Hindlimb muscle (tissue), 1 donor: ENCODE results near the gene CUBN. TPM values are rescaled to one million over a fixed set of nuclear protein-coding genes. Genes with fewer than 3 reads are reported as not detected.

ENCODE experiments used
- DNase-seq: peaks from one replicate; pipeline ENCODE4 v3.0.0-alpha.2; 2013
- polyA plus RNA-seq: library from polyadenylated mRNA; unstranded; fragments of 120-200 nt; gene quantifications from one replicate; pipeline ENCODE4 v1.2.1, GENCODE V29; 2013; ENCODE audit not compliant: insufficient read length

CUBN gene
- polyA plus RNA-seq, 1 donor, result 3.3 TPM

GRCh38 chr10:16986082-16986405, 143.6 kb downstream of the CUBN start:
- no peak for DNase-seq

DNA sequence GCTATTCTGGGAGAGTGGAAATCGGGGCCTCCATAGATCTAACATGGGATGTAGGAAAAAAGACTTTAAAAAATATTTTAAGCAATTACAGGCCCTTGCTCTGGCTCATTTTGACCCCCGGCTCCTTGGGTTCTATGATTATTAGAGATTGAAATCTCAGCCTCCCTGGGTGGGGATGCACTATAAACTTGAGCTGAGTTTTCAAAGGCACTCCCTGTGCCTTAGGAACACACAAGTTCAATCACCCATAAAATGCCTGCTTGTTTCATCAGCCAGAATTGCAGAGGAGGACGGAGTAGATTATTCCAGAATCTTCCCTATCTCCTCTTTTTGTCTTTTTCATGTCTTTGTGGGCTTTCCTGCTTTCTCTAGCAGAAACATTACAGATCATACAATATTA, 145.4 kb downstream of the CUBN start:
- no peak for DNase-seq

DNA sequence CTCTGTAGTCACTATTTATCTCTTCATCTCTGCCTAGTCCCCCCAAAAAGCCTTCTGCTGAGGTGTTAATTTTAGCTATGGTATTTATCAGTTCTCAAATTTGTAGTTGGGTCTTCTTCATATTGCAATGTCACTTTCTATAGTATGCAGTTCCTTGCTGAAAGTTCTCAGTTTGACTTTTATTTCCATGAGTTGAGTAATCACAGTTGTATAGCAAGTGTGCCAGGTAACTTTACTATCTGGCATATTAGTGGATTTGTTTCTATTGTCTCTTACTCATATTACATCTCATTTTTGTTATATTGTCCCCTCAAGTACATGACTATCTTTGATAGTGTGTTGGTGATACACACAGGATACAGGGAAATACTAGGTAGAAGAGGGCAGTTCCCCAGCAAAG, 152.8 kb downstream of the CUBN start:
- no peak for DNase-seq

DNA sequence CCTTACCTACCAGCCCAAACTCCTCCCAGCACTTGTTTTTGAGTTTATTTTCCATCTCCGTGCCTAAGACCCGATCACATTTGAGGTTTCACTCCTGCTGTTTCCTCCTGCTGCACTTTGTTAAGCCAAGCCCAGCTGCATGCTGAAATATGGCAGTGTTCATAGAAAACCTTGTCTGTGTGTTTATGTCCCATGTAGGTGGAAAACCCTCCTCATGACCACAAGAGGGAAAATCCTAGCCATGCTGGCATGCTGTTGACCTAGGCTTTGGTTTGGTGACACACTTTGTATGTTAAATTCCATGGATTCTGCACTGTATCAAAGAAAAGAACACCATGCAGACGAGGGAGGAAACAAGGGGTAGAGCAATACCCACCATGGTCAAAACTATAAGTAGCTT, 154.4 kb downstream of the CUBN start:
- no peak for DNase-seq

- no peak for DNase-seq
Observed at GRCh38 chr10:16968416-16969041, 161.1 kb downstream of the CUBN start.

- no peak for DNase-seq
Observed at GRCh38 chr10:16967866-16968415, 161.7 kb downstream of the CUBN start.

DNA sequence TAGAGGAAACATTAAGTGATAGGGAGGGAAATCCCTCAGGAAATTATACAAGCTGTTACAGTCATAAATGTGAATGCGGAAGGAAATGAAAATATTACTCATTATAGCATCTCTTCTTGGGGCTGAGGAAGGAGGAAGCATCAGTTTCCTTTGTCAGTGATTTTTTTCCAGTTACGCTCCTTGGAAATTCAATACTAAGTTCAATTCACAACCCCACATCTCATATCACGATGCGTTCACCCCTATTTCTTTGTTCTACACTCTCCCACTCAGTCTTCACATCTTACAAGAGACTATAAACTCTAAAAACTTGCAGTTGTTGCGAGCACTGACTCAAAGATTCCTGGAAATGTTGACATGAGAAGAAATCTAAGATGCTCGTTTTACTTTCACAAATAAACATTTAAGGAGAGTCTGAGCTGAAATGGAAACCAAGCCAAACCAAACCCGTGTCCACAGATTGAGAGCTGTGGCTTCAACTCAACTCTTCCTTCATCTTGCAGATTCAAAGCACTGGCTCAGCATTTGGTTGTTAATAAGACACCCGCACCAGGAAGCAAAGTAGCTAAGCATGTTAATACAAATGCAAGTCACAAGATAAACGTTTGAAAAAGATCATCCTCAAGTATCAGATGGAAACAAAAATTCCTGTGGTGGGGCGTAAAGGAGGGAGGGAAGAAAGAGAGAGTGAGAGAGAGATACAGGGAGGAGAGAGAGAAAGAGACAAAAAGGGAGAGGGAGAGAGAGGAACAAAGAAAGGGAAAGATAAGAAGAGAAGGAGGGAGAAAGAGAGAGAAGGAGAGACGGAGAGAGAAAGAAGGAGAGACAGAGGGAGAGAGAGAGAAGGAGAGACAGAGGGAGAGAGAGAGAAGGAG, 162.4 kb downstream of the CUBN start:
- DNase-seq, result no peak

GRCh38 chr10:16965740-16966447, 163.7 kb downstream of the CUBN start:
- no peak for DNase-seq

DNA sequence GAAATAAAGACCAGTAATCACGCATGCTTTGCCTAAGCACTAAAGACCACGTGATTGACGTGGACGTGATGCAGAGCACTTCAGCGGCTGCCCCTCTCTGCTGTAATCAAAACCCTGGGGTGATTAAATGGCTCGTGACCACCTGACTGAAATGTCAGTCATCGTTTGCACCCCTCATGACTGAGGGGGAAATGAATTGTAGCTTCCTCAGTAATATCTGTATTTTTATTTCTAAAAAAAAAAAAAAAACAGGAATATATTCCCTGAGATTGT, 164.3 kb downstream of the CUBN start:
- no peak for DNase-seq

DNA sequence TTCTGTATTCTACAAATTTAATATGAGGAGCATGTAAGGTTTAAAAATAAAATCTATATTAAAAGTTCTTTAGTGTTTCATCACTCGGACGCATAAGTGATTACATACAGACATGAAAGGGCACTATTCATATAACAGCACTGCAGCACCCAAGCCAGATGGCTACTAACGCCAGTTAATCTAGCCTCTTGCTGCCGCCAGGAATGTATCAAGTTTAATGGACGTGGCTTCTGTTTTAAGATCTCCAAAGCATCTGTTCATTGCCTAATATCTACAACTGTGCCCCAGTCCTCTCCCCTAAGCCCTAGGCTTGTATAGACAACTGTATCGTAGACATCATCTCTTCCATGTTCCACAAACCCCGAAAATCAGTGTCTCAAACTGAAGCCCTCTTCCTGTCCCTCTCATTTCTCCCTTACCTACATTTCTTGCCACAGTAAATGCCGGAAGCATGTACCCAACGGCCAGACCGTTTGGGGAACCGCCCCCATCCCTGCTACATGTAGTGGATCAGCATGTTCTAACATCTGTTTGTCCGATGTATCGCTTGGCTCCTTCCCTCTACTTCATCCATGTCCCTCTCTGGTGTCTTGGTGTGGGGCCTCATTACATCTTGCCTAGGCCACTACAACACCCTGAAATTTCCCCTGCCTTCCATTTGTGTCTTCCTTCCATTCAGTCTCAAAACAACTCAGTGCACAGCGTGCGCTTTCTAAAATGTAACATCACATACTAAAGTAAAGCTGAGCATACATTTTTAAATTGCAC, 164.9 kb downstream of the CUBN start:
- DNase-seq, result no peak

- DNase-seq, result no peak
Observed at GRCh38 chr10:16960551-16960950, 169.1 kb downstream of the CUBN start.

- no peak for DNase-seq
Observed at GRCh38 chr10:16957038-16957437, 172.6 kb downstream of the CUBN start.

GRCh38 chr10:16954280-16955030, 175.2 kb downstream of the CUBN start:
- no peak for DNase-seq

- DNase-seq, result no peak
Observed at GRCh38 chr10:16953270-16953669, 176.3 kb downstream of the CUBN start.

DNA sequence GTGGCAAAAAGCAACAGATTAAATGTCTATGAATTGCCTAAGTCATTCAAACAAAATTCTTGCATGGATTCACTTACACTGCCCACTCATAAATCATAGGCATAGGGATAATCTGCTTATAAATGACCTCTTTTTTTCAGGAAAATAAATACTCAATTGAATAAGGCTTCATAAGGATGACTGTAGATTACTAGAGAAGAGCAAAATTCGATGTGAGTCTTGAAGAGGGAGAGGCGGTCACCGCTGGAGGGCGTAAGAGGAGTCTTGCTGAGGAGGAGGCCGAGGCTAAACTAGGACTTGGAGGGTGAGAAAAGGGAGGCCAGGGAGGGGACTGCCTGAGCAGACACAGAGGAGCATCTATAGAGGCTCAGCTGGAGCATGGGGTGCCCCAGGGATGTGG, 177.0 kb downstream of the CUBN start:
- no peak for DNase-seq

- DNase-seq, result no peak
Observed at GRCh38 chr10:16952080-16952479, 177.5 kb downstream of the CUBN start.

GRCh38 chr10:16950656-16951601, 178.7 kb downstream of the CUBN start:
- DNase-seq, result peak; percentile 71

GRCh38 chr10:16949816-16950215, 179.8 kb downstream of the CUBN start:
- no peak for DNase-seq

GRCh38 chr10:16948361-16948760, 181.2 kb downstream of the CUBN start:
- DNase-seq, result no peak

- DNase-seq, result no peak
Observed at GRCh38 chr10:16947069-16947468, 182.5 kb downstream of the CUBN start.

GRCh38 chr10:16945593-16945992, 184.0 kb downstream of the CUBN start:
- no peak for DNase-seq
